BJ (cell line): ENCODE data around the gene PAPSS1. TPM values are rescaled to one million over a fixed set of nuclear protein-coding genes. Genes with fewer than 3 reads are reported as not detected.
"Not testable (repeated sequence)": the region's sequence is repeated elsewhere in the genome, so short reads cannot be mapped to it uniquely, and the experiment has no call there.

Experiments
- CTCF ChIA-PET: fragments of 350-600 bp; formaldehyde crosslinking; extraction: SDS; loops from one replicate; lab custom pipeline; 2021; ENCODE audit warnings: antibody characterized with exemption, inconsistent platforms; lab: Yijun Ruan, JAX
- POLR2A ChIA-PET: fragments of 300-600 bp; sonication (Branson Sonifier 250); formaldehyde crosslinking; extraction: SDS; loops from one replicate; lab custom pipeline; 2021; ENCODE audit warnings: antibody characterized with exemption; lab: Charles Lee
- DNase-seq: peaks from one replicate; pipeline ENCODE4 v3.0.0-alpha.2; 2011; ENCODE audit warnings: low read depth
- H3K27me3 ChIP-seq: 2 replicates; pipeline ENCODE4 v1.6.0; 2011; ENCODE audit warnings: low read length; ENCODE audit not compliant: control insufficient read depth, insufficient read depth
- H3K36me3 ChIP-seq: 2 replicates; pipeline ENCODE4 v1.5.1; 2011; ENCODE audit warnings: low read length; ENCODE audit not compliant: control insufficient read depth, insufficient read depth
- H3K4me3 ChIP-seq: 2 replicates; pipeline ENCODE4 v1.5.1; 2011; ENCODE audit warnings: low read depth, mild to moderate bottlenecking, control low read depth, low read length
- CTCF ChIP-seq: IDR thresholded peaks from 2 replicates; pipeline ENCODE4 v1.5.1; 2011; ENCODE audit warnings: low read depth, mild to moderate bottlenecking, control low read depth, inconsistent platforms, low read length, moderate library complexity; ENCODE audit not compliant: insufficient read depth
- polyA plus RNA-seq: library from polyadenylated mRNA; depleted of rRNA; stranded (reverse); fragments of >200 nt; gene quantifications from 2 replicates; pipeline ENCODE4 v1.2.3, GENCODE V29; 2011

PAPSS1 gene
- polyA plus RNA-seq, 1 experiment, result 44.2 TPM

GRCh38 chr4:107737450-107737849 is 17.4 kb upstream of the PAPSS1 start:
- no peak overlapping the region for H3K4me3 ChIP-seq
- no peaks in the 10 kb centered on the region for H3K27me3 ChIP-seq
- ChIA-PET CTCF (interaction anchor here (0.7 to 3.4 kb wide), 16 partner anchors 10 to 701 kb away, joined by 3 to 26 read pairs (median 3); partner anchors contain the start of genes DKK2, PAPSS1 and SGMS2), POLR2A (no interaction called here)
- H3K36me3 ChIP-seq, result no peaks in the 10 kb centered on the region
- TF ChIP-seq CTCF, result no peak
- no peak for DNase-seq

- Histone ChIP-seq H3K36me3 (no peaks in the 10 kb centered on the region), H3K27me3 (no peaks in the 10 kb centered on the region), H3K4me3 (no peak overlapping the region)
- CTCF ChIA-PET, result interaction anchor here (0.6 to 3.4 kb wide), 19 partner anchors 11 to 700 kb away, joined by 3 to 26 read pairs (median 3); partner anchors contain the start of genes DKK2, PAPSS1 and SGMS2
- TF ChIP-seq CTCF, result peak; percentile 86
- no peak for DNase-seq
- POLR2A ChIA-PET, result no interaction called here
These were observed 17.0 kb upstream of the PAPSS1 start for GRCh38 chr4:107736924-107737448.

- no peaks in the 10 kb centered on the region for H3K27me3 ChIP-seq
- no peak overlapping the region for H3K4me3 ChIP-seq
- H3K36me3 ChIP-seq, result no peaks in the 10 kb centered on the region
- DNase-seq, result no peak
- POLR2A ChIA-PET, result no interaction called here
- TF ChIP-seq CTCF, result no peak
- CTCF ChIA-PET, result interaction anchor here (0.6 to 3.4 kb wide), 11 partner anchors 10 to 692 kb away, joined by 3 to 26 read pairs (median 6); partner anchors contain the start of gene PAPSS1
These were observed 16.0 kb upstream of the PAPSS1 start for GRCh38 chr4:107736037-107736436.

GRCh38 chr4:107734120-107734519 is 14.1 kb upstream of the PAPSS1 start:
- DNase-seq, result no peak
- Histone ChIP-seq H3K36me3 (no peaks in the 10 kb centered on the region), H3K27me3 (no peaks in the 10 kb centered on the region), H3K4me3 (no peak overlapping the region)
- peak; percentile 15; the same call in 1 of the 2 replicates for TF ChIP-seq CTCF
- CTCF ChIA-PET, result interaction anchor here (0.8 to 3.4 kb wide), 4 partner anchors 8 to 65 kb away, joined by 3 to 13 read pairs (median 4); partner anchors contain the start of gene PAPSS1
- POLR2A ChIA-PET, result no interaction called here

GRCh38 chr4:107733431-107733925 is 13.4 kb upstream of the PAPSS1 start:
- no peak overlapping the region for H3K4me3 ChIP-seq
- POLR2A ChIA-PET, result no interaction called here
- CTCF ChIA-PET, result interaction anchor here (0.8 to 3.4 kb wide), 4 partner anchors 8 to 64 kb away, joined by 3 to 13 read pairs (median 4); partner anchors contain the start of gene PAPSS1
- TF ChIP-seq CTCF, result no peak
- H3K27me3 ChIP-seq, result no peaks in the 10 kb centered on the region
- no peaks in the 10 kb centered on the region for H3K36me3 ChIP-seq
- no peak for DNase-seq

- DNase-seq, H3K4me3 ChIP-seq, H3K36me3 ChIP-seq, H3K27me3 ChIP-seq, POLR2A ChIA-PET: not testable (repeated sequence)
- CTCF ChIA-PET, result interaction anchor here (1.2 kb wide), 1 partner anchor 11 kb away, joined by 4 read pairs; no protein-coding TSS in a partner anchor
These were observed 9.0 kb upstream of the PAPSS1 start for GRCh38 chr4:107729050-107729449.

- POLR2A ChIA-PET, DNase-seq: not testable (repeated sequence)
- CTCF ChIA-PET, result interaction anchor here (0.7 to 3.5 kb wide), 4 partner anchors 7 to 24 kb away, joined by 3 to 17 read pairs (median 6); no protein-coding TSS in a partner anchor
These were observed 6.3 kb upstream of the PAPSS1 start for GRCh38 chr4:107726131-107726925.

More at GRCh38 chr4:107726131-107726925, 6.3 kb upstream of the PAPSS1 start:
- H3K36me3 ChIP-seq, H3K4me3 ChIP-seq, H3K27me3 ChIP-seq: not testable (repeated sequence)
